ENCODE measurements around the gene COL26A1.

DNA sequence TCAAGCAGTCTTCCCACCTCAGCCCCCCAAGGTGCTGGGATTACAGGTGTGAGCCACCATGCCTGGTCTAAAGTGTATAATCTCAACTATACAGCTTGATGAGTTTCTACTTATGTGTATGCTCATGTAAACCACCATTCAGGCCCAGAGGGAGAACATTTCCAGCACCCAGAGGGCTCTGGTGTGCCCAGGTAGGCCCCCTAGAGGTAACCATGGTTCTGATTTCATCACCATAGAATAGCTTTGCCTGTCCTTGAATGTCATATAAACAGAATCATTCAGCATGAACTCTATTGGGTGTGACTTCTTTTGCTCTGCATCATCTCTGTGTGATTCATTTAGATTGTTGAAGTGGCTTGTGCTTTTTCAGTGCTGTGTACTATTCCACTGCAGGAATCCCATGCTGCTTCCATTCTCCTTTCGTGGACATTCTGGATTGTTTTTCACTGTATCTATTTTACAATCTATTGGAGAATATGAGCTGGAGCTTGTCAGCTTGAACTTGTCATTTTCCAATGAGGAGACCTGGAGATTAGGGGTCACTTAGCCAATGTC lies 35.2 kb downstream of the COL26A1 start:
- TF ChIP-seq, protein P1, sequence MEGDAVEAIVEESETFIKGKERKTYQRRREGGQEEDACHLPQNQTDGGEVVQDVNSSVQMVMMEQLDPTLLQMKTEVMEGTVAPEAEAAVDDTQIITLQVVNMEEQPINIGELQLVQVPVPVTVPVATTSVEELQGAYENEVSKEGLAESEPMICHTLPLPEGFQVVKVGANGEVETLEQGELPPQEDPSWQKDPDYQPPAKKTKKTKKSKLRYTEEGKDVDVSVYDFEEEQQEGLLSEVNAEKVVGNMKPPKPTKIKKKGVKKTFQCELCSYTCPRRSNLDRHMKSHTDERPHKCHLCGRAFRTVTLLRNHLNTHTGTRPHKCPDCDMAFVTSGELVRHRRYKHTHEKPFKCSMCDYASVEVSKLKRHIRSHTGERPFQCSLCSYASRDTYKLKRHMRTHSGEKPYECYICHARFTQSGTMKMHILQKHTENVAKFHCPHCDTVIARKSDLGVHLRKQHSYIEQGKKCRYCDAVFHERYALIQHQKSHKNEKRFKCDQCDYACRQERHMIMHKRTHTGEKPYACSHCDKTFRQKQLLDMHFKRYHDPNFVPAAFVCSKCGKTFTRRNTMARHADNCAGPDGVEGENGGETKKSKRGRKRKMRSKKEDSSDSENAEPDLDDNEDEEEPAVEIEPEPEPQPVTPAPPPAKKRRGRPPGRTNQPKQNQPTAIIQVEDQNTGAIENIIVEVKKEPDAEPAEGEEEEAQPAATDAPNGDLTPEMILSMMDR (conservative IDR thresholded peaks at IDR 0.05; ENCODE audit: low read depth, low read length), result 0 out of 2 replicates have a peak, but pooled peaks have one; percentile 13
- no peak for TF ChIP-seq EZH2 (IDR thresholded peaks at IDR 0.05; ENCODE audit: low read length, unreplicated experiment)

Measured in PC-3 (cell line).